Measurements from ENCODE around the gene UBQLN3. TPM values are rescaled to one million over a fixed set of nuclear protein-coding genes. Genes with fewer than 3 reads are reported as not detected.

Gene UBQLN3
- total and polyA plus RNA-seq, 2 of the 4 experiments (the other 2 are of a cell fraction): not detected

DNA sequence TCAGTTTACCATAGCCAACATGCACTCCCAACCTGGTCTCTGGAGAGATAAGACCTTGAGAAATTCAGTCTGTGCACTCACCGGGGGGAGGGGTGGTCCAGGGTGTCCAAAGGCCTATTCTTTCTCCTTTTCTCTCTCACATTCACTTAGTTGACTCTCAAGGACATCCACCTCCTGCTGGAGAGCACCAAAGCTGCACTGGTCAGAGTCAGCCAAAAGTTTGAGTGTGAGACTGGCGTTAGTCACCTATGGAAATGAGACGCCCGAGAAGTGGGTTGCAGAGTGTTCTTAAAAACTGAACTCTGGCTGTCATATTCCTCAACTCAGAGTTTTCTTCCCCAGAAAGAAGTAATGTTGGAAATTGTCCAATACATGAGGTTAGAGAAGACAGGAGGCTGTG, 11.8 kb upstream of the UBQLN3 start:
- no peak overlapping the region for H2BK15ac ChIP-seq (ENCODE audit: low read depth, low read length)
- no peak for DNase-seq
- H3K27ac ChIP-seq (ENCODE audit: insufficient read depth, low read length): no peak overlapping the region
- H3K9ac ChIP-seq (ENCODE audit: low read depth, low read length): no peak overlapping the region
- WGBS, 2 experiments (ENCODE audit: extremely low coverage in 2 of 2, insufficient read length in 1 of 2): no CpG with 5 or more reads among the region's 4 CpGs
- no peak overlapping the region for H3K4me2 ChIP-seq (ENCODE audit: low read depth, low read length)
- TF ChIP-seq CEBPB (IDR thresholded peaks at IDR 0.05; ENCODE audit: low read depth, low read length) (no peak), MAFK (IDR thresholded peaks at IDR 0.05; ENCODE audit: low read depth, low read length) (no peak), RCOR1 (IDR thresholded peaks at IDR 0.05; ENCODE audit: insufficient replicate concordance, low read length) (no peak), MXI1 (IDR thresholded peaks at IDR 0.05; ENCODE audit: borderline replicate concordance, low read depth, low read length) (no peak), NFE2L2 (IDR thresholded peaks at IDR 0.05; ENCODE audit: low read depth, low read length) (no peak), ELK1 (IDR thresholded peaks at IDR 0.05; ENCODE audit: borderline replicate concordance, low read depth, low read length) (no peak), SMC3 (IDR thresholded peaks at IDR 0.05; ENCODE audit: low read depth, low read length) (no peak), POLR2A (IDR thresholded peaks at IDR 0.05; ENCODE audit: low read depth, low read length) (no peak), CTCF (conservative IDR thresholded peaks at IDR 0.05; ENCODE audit: low read depth, low read length) (no peak), RAD21 (IDR thresholded peaks at IDR 0.05; ENCODE audit: low read length) (no peak), BHLHE40 (IDR thresholded peaks at IDR 0.05; ENCODE audit: low read depth, low read length) (no peak), RFX5 (IDR thresholded peaks at IDR 0.05; ENCODE audit: low read depth, low read length) (no peak), CHD1 (IDR thresholded peaks at IDR 0.05; ENCODE audit: low read depth, low read length) (no peak), USF2 (IDR thresholded peaks at IDR 0.05; ENCODE audit: low read depth, low read length) (no peak), FOS (IDR thresholded peaks at IDR 0.05; ENCODE audit: low read depth, low read length) (no peak)
- H2AK5ac ChIP-seq (ENCODE audit: low read depth, low read length): no peak overlapping the region
- H3K79me1 ChIP-seq (ENCODE audit: low read depth in 1 of 2, low read length in 2 of 2): no peaks in the 10 kb centered on the region
- no peak overlapping the region for H3K4ac ChIP-seq (ENCODE audit: low read depth, low read length)
- no peak overlapping the region for H2BK5ac ChIP-seq (ENCODE audit: low read depth, low read length, poor library complexity, severe bottlenecking)
- BruUV-seq (replicated peaks): no TSS peak
- no peak overlapping the region for H2AK9ac ChIP-seq (replicated peaks; ENCODE audit: low read depth, low read length, poor library complexity)
- dilution Hi-C loops (cut with HindIII; ENCODE audit: low sequenced_read_pairs, unreplicated experiment) (no loop called here), in situ Hi-C loops (cut with MboI; ENCODE audit: low sequenced_read_pairs) (no loop called here), intact Hi-C loops (cut with micrococcal nuclease) (no loop called here)
- H3K9me1 ChIP-seq (ENCODE audit: insufficient read depth, low read length): no peaks in the 10 kb centered on the region
- no peaks in the 10 kb centered on the region for H4K20me1 ChIP-seq (ENCODE audit: insufficient read depth, low read length)
- H3K4me3 ChIP-seq (ENCODE audit: insufficient read depth, low read depth, low read length): no peak overlapping the region
- H4K91ac ChIP-seq (ENCODE audit: insufficient read depth, low read depth, low read length): no peak overlapping the region
- H3K18ac ChIP-seq (ENCODE audit: low read depth, low read length): no peak overlapping the region
- POLR2A ChIA-PET (ENCODE audit: unreplicated experiment): no interaction called here
- no peak overlapping the region for H4K8ac ChIP-seq (ENCODE audit: low read depth in 2 of 2, low read length in 2 of 2)
- H3K14ac ChIP-seq (replicated peaks; ENCODE audit: low read depth, low read length): no peak overlapping the region
- no peak overlapping the region for H3K23ac ChIP-seq (ENCODE audit: low read depth, low read length)
- CTCF ChIA-PET: no interaction called here
- no peak overlapping the region for H3K56ac ChIP-seq (ENCODE audit: extremely low read depth, insufficient read depth, low read length)
- no peaks in the 10 kb centered on the region for H3K4me1 ChIP-seq (ENCODE audit: control insufficient read depth, insufficient read depth, low read length)
- no peak overlapping the region for H2BK20ac ChIP-seq (ENCODE audit: low read depth, low read length)
- no peak overlapping the region for H4K5ac ChIP-seq (ENCODE audit: low read depth, low read length)
- H2AFZ ChIP-seq (replicated peaks; ENCODE audit: low read length, poor library complexity): no peak overlapping the region
- no peak overlapping the region for H2BK120ac ChIP-seq (ENCODE audit: low read depth, low read length)
- peaks cover 4% of the 10 kb centered on the region; the same call in 1 of the 2 replicates for H3K27me3 ChIP-seq (ENCODE audit: control insufficient read depth, insufficient read depth, low read length)
- no peaks in the 10 kb centered on the region for H3K36me3 ChIP-seq (ENCODE audit: control insufficient read depth, insufficient read depth, low read length)
- H3K9me3 ChIP-seq (ENCODE audit: control insufficient read depth, insufficient read depth, low read length): no peaks in the 10 kb centered on the region
- ATAC-seq (ENCODE audit: low read depth): no peak
